ENCODE results near the gene LUC7L. TPM values are rescaled to one million over a fixed set of nuclear protein-coding genes. Genes with fewer than 3 reads are reported as not detected.
A peak's percentile ranks its signal among the peaks of the same experiment; 100 is the strongest.
"Not testable (repeated sequence)": the region's sequence is repeated elsewhere in the genome, so short reads cannot be mapped to it uniquely, and the experiment has no call there.

LUC7L gene
- total RNA-seq, 3 donors from 2014 or later = 76.0 to 82.0 (median 76.2) TPM

GRCh38 chr16:266258-267164 lies 37.3 kb upstream of the LUC7L start:
- Mint-ChIP-seq H3K4me3 (no peak overlapping the region), H3K36me3 (ENCODE audit: insufficient read depth) (peaks cover 3% of the 10 kb centered on the region), H3K9me3 (no peaks in the 10 kb centered on the region), H3K27me3 (ENCODE audit: low read depth) (no peaks in the 10 kb centered on the region), H3K4me1 (ENCODE audit: low read depth) (peaks cover 4% of the 10 kb centered on the region)
- ATAC-seq (no peak), DNase-seq (no peak)

DNA sequence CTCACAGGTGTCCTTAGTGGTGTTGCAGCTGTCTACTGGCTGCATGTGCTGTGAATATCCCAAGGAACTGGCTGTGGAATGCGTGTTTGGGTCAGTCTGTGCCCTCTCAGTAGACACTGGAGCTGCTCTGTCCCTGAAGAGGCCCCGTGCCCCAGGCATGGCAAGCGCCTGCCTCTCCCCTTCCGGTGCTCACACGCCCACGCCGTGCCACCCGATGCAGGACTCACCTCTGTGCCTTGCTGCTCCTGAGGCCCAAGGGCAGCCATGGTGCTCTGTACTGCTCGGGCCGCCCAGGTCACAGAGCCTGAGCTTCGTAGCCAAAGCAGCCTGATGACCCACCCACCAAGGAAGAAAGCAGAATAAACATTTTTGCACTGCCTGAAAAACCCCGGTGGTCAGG lies 36.5 kb upstream of the LUC7L start:
- Mint-ChIP-seq H3K27me3 (ENCODE audit: low read depth) (no peaks in the 10 kb centered on the region), H3K4me3 (no peak overlapping the region), H3K36me3 (ENCODE audit: insufficient read depth) (peaks cover 4% of the 10 kb centered on the region), H3K9me3 (no peaks in the 10 kb centered on the region), H3K4me1 (ENCODE audit: low read depth) (peaks cover 4% of the 10 kb centered on the region)
- ATAC-seq (peak; percentile 27 to 28), DNase-seq (no peak)

- no peaks in the 10 kb centered on the region for H3K9me3 Mint-ChIP-seq
- DNase-seq = no peak
- H3K27me3 Mint-ChIP-seq (ENCODE audit: low read depth) = no peaks in the 10 kb centered on the region
- no peak overlapping the region for H3K4me3 Mint-ChIP-seq
- peaks cover 4% of the 10 kb centered on the region for H3K4me1 Mint-ChIP-seq (ENCODE audit: low read depth)
- peaks cover 7% of the 10 kb centered on the region for H3K36me3 Mint-ChIP-seq (ENCODE audit: insufficient read depth)
- ATAC-seq = no peak
These were observed 35.8 kb upstream of the LUC7L start for GRCh38 chr16:265002-265529.

DNA sequence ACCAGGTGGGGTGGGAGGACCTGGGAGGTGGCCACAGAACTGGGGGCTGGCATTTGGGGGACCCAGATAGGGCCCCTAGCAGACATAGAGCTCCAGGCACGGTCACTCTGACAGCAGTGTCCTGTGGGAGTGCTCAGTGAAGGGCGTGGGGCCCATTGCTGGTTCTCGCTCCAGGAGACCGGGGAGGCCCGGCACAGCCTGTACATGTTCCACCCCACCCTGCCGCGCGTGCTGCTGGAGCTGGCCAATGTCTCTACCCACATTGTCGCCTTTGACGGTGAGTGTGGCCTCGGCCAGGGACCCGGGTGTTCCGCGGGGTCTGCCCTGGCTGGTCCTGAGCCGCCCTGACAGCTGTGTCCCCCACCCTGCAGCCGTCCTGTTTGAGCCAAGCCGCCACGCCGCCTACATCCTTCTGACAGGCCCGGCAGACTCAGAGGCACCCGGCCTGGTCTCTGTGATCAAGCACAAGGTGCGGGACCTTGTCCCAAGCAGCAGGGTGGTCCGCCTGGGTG lies 35.2 kb upstream of the LUC7L start:
- ATAC-seq (no peak), DNase-seq (no peak)
- Mint-ChIP-seq H3K4me1 (ENCODE audit: low read depth) (peaks cover 4% of the 10 kb centered on the region), H3K4me3 (no peak overlapping the region), H3K9me3 (no peaks in the 10 kb centered on the region), H3K27me3 (ENCODE audit: low read depth) (no peaks in the 10 kb centered on the region), H3K36me3 (ENCODE audit: insufficient read depth) (peaks cover 7% of the 10 kb centered on the region)

DNA sequence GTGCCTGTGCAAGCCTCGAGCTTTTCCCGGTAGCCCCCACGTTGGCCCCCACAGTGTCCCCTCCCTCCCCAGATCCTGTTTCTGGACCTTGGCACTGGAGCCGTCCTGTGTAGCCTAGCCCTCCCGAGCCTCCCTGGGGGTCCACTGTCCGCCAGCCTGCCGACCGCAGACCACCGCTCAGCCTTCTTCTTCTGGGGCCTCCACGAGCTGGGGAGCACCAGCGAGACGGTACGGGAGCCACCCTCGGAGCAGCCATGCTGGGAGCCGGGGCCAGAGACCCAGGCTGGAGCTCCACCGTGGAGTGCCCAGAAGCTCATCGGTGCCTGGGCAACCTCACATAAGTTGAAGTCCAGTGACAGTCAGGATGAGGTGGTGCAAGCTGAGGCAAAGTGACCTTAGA lies 34.7 kb upstream of the LUC7L start:
- ATAC-seq (no peak), DNase-seq (no peak)
- no peaks in the 10 kb centered on the region for H3K27me3 Mint-ChIP-seq (ENCODE audit: low read depth)
- no peaks in the 10 kb centered on the region for H3K9me3 Mint-ChIP-seq
- H3K4me3 Mint-ChIP-seq = no peak overlapping the region
- H3K36me3 Mint-ChIP-seq (ENCODE audit: insufficient read depth) = peaks cover 7% of the 10 kb centered on the region
- H3K4me1 Mint-ChIP-seq (ENCODE audit: low read depth) = peaks cover 4% of the 10 kb centered on the region

DNA sequence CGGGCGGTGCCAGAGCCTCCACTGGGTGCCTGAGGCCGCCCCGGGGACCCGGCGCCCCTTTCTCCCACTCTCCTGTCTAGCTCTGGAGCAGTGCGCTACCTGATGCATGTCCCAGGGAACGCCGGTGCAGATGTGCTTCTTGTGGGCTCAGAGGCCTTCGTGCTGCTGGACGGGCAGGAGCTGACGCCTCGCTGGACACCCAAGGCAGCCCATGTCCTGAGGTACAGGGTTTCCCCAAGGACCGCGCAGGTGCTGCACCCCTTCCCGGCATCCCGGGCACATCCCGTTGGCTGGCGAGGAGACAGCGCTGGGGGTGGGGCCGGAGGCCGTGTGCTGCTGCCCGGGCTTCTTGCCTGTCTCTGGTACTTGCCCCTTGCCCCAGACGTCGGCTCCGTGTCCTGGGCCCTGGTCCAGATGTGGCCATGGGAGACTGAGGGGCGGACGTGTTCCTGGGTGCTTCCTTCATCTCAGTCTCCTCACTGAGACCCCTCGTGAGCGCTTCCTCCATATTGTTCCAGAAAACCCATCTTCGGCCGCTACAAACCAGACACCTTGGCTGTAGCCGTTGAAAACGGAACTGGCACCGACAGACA lies 34.0 kb upstream of the LUC7L start:
- ATAC-seq (no peak), DNase-seq (no peak)
- Mint-ChIP-seq H3K27me3 (ENCODE audit: low read depth) (no peaks in the 10 kb centered on the region), H3K4me3 (no peak overlapping the region), H3K4me1 (ENCODE audit: low read depth) (peaks cover 4% of the 10 kb centered on the region), H3K36me3 (ENCODE audit: insufficient read depth) (peaks cover 7% of the 10 kb centered on the region), H3K9me3 (no peaks in the 10 kb centered on the region)

DNA sequence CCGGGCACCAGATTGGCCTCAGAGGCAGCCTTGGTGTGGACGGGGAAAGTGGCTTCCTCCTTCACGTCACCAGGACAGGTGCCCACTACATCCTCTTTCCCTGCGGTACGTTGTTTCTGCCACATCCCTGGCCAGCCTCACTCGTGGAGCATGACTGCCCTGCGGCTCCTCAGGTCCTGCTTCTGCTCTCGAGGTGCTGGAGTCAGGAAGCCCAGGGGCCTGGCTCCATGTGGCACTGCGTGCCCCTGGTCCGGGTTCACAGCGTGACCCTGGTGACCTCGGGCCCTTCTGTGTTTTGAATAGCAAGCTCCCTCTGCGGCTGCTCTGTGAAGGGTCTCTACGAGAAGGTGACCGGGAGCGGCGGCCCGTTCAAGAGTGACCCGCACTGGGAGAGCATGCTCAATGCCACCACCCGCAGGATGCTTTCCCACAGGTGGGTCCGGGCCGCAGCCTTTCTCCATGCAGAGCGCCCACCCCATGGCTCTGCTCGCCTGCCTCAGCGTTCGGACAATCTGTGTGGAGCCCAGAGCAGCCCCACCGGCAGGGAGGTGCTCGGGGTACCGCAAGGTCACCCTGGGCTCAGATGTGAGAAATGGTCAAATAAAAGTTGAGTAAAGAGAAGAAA lies 33.0 kb upstream of the LUC7L start:
- ATAC-seq (no peak), DNase-seq (no peak)
- Mint-ChIP-seq H3K27me3 (ENCODE audit: low read depth) (no peaks in the 10 kb centered on the region), H3K4me3 (no peak overlapping the region), H3K36me3 (ENCODE audit: insufficient read depth) (peaks cover 7% of the 10 kb centered on the region), H3K4me1 (ENCODE audit: low read depth) (peaks cover 3% of the 10 kb centered on the region), H3K9me3 (no peaks in the 10 kb centered on the region)

DNA sequence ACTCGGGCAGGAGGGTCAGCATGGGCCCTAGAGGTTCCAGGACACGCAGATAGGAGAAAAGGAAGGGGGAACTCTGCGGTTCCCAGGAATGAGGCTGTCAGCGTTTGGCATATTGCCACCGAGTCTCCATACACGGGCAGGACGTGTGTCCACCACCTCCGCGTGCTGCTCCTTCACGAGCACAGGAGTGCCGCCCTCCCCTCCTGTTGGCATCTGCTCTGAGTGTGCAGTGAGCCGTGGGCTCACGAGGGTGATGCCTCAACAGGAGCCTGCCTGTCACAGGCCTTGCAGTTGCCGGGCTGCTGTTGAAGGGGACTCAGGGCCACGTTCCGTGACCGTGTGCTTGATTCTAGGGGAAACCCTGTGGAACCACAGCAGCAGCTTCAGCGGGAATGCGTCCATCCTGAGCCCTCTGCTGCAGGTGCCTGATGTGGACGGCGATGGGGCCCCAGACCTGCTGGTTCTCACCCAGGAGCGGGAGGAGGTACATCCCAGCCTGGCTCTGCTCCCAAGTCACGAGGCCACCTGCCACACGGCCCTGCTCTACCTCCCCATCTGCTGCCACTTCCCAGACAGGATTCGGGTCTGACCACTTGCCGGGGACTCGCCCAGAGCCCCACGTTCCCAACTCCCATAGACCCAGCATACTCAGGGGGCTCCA lies 31.9 kb upstream of the LUC7L start:
- Mint-ChIP-seq H3K36me3 (ENCODE audit: insufficient read depth) (peaks cover 9% of the 10 kb centered on the region), H3K4me3 (no peak overlapping the region), H3K4me1 (ENCODE audit: low read depth) (peaks cover 4% of the 10 kb centered on the region), H3K27me3 (ENCODE audit: low read depth) (no peaks in the 10 kb centered on the region), H3K9me3 (no peaks in the 10 kb centered on the region)
- ATAC-seq (no peak), DNase-seq (no peak)

DNA sequence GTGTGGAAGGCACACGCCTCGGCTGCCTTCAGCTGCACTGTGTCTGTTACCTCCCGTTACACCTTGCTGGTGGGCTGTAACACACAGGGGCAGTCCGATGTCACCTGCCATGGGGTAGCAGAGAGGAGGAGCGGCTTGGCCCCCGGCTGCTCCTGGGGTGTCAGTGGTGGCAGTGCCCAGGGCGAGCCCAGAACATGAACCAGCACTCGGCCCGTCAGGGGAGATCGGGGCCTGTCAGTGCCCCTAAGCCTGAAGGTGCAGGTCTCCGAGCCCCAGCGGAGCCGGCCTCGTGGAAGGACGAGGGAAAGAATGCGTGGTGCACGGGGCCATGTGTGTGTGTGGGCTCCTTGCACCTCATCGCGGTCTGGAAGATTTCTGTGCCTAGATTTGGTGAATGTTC lies 31.1 kb upstream of the LUC7L start:
- H3K9me3 Mint-ChIP-seq = no peaks in the 10 kb centered on the region
- no peaks in the 10 kb centered on the region for H3K27me3 Mint-ChIP-seq (ENCODE audit: low read depth)
- ATAC-seq = no peak
- DNase-seq = no peak
- peaks cover 3% of the 10 kb centered on the region for H3K4me1 Mint-ChIP-seq (ENCODE audit: low read depth)
- H3K4me3 Mint-ChIP-seq = no peak overlapping the region
- H3K36me3 Mint-ChIP-seq (ENCODE audit: insufficient read depth) = peaks cover 13% of the 10 kb centered on the region

GRCh38 chr16:259814-260253 lies 30.6 kb upstream of the LUC7L start:
- H3K4me3 Mint-ChIP-seq = no peak overlapping the region
- H3K9me3 Mint-ChIP-seq = no peaks in the 10 kb centered on the region
- peaks cover 4% of the 10 kb centered on the region for H3K4me1 Mint-ChIP-seq (ENCODE audit: low read depth)
- no peaks in the 10 kb centered on the region for H3K27me3 Mint-ChIP-seq (ENCODE audit: low read depth)
- DNase-seq (no peak), ATAC-seq (no peak)
- peaks cover 13% of the 10 kb centered on the region for H3K36me3 Mint-ChIP-seq (ENCODE audit: insufficient read depth)

DNA sequence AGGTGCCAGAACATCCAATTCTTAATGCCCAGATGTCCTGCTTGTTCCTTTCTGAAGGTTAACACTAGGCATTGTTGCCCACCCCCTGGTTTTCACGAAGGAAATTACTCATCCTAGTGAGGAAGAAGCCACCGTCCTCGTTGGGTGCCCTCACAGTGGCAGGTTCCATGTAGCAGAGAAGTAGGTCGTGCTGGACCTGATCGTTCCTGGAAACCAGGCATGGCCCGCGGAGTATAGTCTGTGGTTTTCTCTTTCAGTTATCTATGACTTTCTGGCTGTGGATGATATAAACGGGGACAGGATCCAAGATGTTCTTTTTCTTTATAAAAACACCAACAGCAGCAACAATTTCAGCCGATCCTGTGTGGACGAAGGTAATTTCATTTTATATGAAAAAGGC lies 30.0 kb upstream of the LUC7L start:
- Mint-ChIP-seq H3K27me3 (ENCODE audit: low read depth) (no peaks in the 10 kb centered on the region), H3K4me1 (ENCODE audit: low read depth) (peaks cover 5% of the 10 kb centered on the region), H3K9me3 (no peaks in the 10 kb centered on the region), H3K36me3 (ENCODE audit: insufficient read depth) (peaks cover 14% of the 10 kb centered on the region), H3K4me3 (no peak overlapping the region)
- DNase-seq = no peak
- ATAC-seq = no peak

- H3K27me3 Mint-ChIP-seq (ENCODE audit: low read depth); DNase-seq; H3K9me3 Mint-ChIP-seq; H3K4me3 Mint-ChIP-seq; ATAC-seq: not testable (repeated sequence)
- Mint-ChIP-seq H3K4me1 (ENCODE audit: low read depth) (peaks cover 12% of the 10 kb centered on the region), H3K36me3 (ENCODE audit: insufficient read depth) (peaks cover 17% of the 10 kb centered on the region)
These were observed 28.8 kb upstream of the LUC7L start for GRCh38 chr16:258091-258490.

GRCh38 chr16:255183-255582 lies 25.9 kb upstream of the LUC7L start:
- Mint-ChIP-seq H3K9me3 (no peaks in the 10 kb centered on the region), H3K4me1 (ENCODE audit: low read depth) (peaks cover 21% of the 10 kb centered on the region), H3K4me3 (no peak overlapping the region), H3K36me3 (ENCODE audit: insufficient read depth) (peaks cover 16% of the 10 kb centered on the region), H3K27me3 (ENCODE audit: low read depth) (no peaks in the 10 kb centered on the region)
- DNase-seq = no peak
- no peak for ATAC-seq

GRCh38 chr16:254461-254860 lies 25.2 kb upstream of the LUC7L start:
- Mint-ChIP-seq H3K4me1 (ENCODE audit: low read depth) (peaks cover 21% of the 10 kb centered on the region), H3K4me3 (no peak overlapping the region), H3K9me3 (no peaks in the 10 kb centered on the region), H3K36me3 (ENCODE audit: insufficient read depth) (peaks cover 16% of the 10 kb centered on the region), H3K27me3 (ENCODE audit: low read depth) (no peaks in the 10 kb centered on the region)
- ATAC-seq (no peak), DNase-seq (no peak)
